ENCODE measurements around the gene CDK16.
A peak's percentile ranks its signal among the peaks of the same experiment; 100 is the strongest.

CDK16 gene

GRCh38 chrX:47218280-47218919 lies at the start of gene CDK16:
CDK16 (plus strand) TSS chrX:47218681; CDS start chrX:47223558, 4,877 bp downstream.
- DNase-seq: peak; percentile 84

DNA sequence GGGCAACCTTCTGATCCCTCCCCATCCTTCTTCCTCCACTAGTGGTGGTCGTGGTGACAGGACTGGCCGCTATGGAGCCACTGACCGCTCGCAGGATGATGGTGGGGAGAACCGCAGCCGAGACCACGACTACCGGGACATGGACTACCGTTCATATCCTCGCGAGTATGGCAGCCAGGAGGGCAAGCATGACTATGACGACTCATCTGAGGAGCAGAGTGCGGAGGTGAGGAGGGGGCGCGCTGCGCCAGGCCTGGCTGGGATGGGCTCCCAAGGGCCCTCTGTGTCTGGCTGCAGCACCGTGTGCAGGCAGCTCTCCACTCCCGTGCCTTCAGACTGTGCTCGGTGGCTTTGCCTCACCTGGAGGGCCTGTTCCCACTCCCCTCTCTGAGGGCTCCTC lies 49.2 kb upstream of the CDK16 start:
- DNase-seq: no peak

GRCh38 chrX:47169726-47170515 lies 48.6 kb upstream of the CDK16 start:
- no peak for DNase-seq

GRCh38 chrX:47170861-47171692 lies 47.4 kb upstream of the CDK16 start:
- DNase-seq: no peak

DNA sequence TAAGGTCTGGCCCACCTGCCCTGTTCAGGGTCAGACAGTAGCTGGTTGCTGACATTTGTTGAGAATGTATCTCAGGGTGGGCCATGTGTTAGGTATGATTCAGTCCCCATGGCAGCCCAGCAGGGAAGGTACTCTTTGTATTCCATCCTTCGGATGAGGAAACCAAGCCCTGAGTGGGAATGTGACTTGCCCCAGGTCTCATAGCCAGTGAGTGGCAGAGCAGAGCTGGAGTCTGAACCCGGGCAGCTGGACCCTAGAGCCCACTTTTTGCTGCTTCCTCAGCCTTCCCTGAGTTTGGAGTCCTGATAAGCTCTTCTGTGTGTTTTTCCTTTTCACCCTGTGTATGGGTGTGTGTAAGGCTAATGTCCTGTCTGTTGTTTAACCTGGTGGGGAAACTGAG lies 46.5 kb upstream of the CDK16 start:
- no peak for DNase-seq

GRCh38 chrX:47172549-47172948 lies 45.9 kb upstream of the CDK16 start:
- no peak for DNase-seq

GRCh38 chrX:47172971-47173792 lies 45.3 kb upstream of the CDK16 start:
- no peak for DNase-seq

GRCh38 chrX:47174376-47174775 lies 44.1 kb upstream of the CDK16 start:
- no peak for DNase-seq

- DNase-seq: no peak
These were observed 43.5 kb upstream of the CDK16 start for GRCh38 chrX:47174846-47175587.

DNA sequence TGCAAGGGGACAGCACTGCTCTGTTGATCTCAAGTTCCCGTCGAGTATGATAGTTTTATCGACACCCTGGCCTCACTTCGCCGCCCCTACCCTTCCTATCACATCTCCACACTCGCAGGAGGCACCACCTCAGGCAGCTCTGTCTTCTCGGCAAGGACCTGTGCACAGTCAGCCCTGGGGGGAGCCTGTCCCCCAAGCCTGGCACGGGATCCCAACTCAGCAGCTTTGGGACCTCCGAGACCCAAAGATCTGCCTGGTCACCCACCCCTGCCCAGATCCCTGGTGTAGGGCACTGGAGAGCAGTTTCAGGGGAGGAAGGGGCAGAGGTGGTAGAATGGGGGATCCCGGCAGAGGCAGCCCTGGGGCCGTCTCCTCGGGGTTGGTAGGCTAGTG lies 42.9 kb upstream of the CDK16 start:
- no peak for DNase-seq

- no peak for DNase-seq
These were observed 42.3 kb upstream of the CDK16 start for GRCh38 chrX:47176101-47176740.

DNA sequence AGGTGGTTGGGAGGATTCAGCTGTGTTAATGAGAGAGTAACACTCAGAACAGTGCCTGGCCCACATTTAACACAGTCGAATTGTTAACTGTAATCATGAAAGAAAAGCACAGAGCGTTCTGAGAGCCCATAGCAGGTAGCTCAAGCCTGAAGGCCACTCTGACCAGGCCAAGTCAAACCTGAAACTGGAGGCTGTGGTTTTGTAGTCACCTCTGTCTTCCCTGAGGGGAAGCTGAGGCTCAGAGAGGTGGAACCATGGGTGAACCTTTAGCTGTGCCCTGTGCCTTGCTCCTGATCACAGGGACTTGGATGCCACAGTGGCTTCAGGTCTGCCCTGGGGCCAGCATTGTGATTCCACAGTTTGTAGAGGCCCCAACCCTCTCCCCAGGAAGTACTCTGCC lies 41.4 kb upstream of the CDK16 start:
- DNase-seq: no peak

GRCh38 chrX:47178337-47178736 lies 40.1 kb upstream of the CDK16 start:
- DNase-seq: no peak

DNA sequence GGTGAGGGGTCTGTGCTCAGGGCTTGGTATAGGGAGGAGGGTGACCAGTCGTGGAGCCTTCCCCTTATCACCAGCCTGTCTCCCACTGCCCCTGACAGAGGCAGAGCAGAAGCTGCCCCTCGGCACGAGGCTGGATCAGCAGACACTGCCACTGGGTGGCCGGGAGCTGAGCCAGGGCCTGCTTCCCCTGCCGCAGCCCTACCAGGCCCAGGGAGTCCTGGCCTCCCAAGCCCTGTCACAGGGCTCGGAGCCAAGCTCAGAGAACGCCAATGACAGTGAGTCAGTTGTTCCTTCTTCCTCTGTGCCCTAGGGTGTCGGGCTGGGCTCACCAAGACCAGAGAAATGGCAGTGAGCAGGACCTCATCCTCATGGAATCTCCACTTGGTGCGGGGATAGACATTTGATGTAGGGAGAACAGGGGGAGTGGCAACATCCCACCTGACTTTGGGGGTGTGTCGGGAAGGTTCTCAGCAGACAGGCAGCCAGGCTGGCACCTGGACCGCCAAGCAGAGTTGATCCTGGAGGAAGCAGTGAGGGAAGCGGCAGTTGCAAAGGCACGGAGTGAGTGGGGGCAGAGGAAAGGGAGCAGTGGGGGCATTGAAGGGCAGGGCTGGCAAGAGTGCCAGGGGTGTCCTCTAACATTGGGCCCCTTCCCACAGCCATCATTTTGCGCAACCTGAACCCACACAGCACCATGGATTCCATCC lies 39.1 kb upstream of the CDK16 start:
- no peak for DNase-seq

DNA sequence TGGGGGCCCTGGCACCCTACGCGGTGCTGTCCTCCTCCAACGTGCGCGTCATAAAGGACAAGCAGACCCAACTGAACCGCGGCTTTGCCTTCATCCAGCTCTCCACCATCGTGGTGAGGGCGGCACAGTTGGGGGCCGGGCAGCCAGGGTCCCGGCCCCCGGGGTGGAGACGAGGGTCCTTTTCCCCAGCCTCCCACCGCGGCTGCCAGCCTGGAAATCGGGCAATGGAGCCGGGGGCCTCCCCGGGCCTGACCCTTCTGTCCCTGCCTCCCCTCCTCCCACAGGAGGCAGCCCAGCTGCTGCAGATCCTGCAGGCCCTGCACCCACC lies 38.6 kb upstream of the CDK16 start:
- no peak for DNase-seq

- no peak for DNase-seq
These were observed 38.1 kb upstream of the CDK16 start for GRCh38 chrX:47180346-47180745.

DNA sequence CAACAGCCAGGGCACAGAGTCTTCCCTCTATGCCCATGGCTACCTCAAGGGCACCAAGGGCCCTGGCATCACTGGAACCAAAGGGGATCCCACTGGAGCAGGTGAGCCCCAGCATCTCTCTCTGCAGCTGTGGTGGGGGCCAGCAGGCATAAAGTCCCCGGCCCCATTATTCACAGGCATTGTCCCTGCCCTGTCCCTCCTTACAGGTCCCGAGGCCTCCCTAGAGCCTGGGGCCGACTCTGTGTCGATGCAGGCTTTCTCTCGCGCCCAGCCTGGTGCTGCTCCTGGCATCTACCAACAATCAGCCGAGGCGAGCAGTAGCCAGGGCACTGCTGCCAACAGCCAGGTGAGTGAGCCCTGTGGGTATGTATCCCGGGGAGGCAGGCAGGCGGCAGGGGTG lies 37.2 kb upstream of the CDK16 start:
- no peak for DNase-seq

- DNase-seq: no peak
These were observed 36.3 kb upstream of the CDK16 start for GRCh38 chrX:47182106-47182700.

- no peak for DNase-seq
These were observed 34.0 kb upstream of the CDK16 start for GRCh38 chrX:47184486-47184885.

GRCh38 chrX:47185241-47185640 lies 33.2 kb upstream of the CDK16 start:
- DNase-seq: no peak

All from CD4-positive, alpha-beta T cell treated with Interleukin-6 for 4 hours (primary cell).